A673 (cell line): Measurements from ENCODE around the gene GULP1.

Source experiments
- CTCF ChIP-seq: fragments of 300-800, 200-600 bp; sonication (generic); conservative IDR thresholded peaks from 2 replicates; pipeline ENCODE4 v1.5.1; 2017; ENCODE audit warnings: low read depth, mild to moderate bottlenecking, antibody characterized with exemption, low read length, moderate library complexity, mixed read lengths
- EZH2 ChIP-seq: fragments of 200-600 bp; sonication (generic); IDR thresholded peaks from 2 replicates; pipeline ENCODE4 v1.6.1; 2017; ENCODE audit warnings: borderline replicate concordance, low read depth, mild to moderate bottlenecking, mixed read lengths, antibody characterized with exemption, low read length; ENCODE audit not compliant: poor library complexity, severe bottlenecking

GRCh38 chr2:188280811-188281222 lies 10.9 kb upstream of the GULP1 start:
- TF ChIP-seq CTCF (no peak), EZH2 (no peak)
